H1 (cell line): ENCODE data around the gene PHF24. TPM values are rescaled to one million over a fixed set of nuclear protein-coding genes. Genes with fewer than 3 reads are reported as not detected.

Experiments
- CTCF ChIA-PET: fragments of 300-600 bp; sonication (Branson Sonifier 250); formaldehyde crosslinking; loops from one replicate; lab custom pipeline; 2021; ENCODE audit not compliant: partially characterized antibody; lab: Charles Lee
- POLR2A ChIA-PET: fragments of 300-600 bp; sonication (Branson Sonifier 250); formaldehyde crosslinking; loops from one replicate; lab custom pipeline; 2021; ENCODE audit warnings: inconsistent platforms; ENCODE audit not compliant: partially characterized antibody; lab: Charles Lee
- DNase-seq, 2 experiments: peaks; one replicate each; pipeline versions ENCODE4 v3.0.0 to v3.0.0-alpha.2; 2010 to 2022; ENCODE audit warnings: low spot score in 2 of 2, low read depth in 1 of 2, mixed read lengths in 1 of 2
- FAIRE-seq: peaks from 2 replicates; lab custom pipeline; 2011; peaks lifted over from hg19 to GRCh38; lab: Jason Lieb, UNC
- H2AFZ ChIP-seq: 2 replicates; pipeline ENCODE4 v1.8.1; 2012; ENCODE audit warnings: low read length, inconsistent platforms
- H2AK5ac ChIP-seq: 2 replicates; pipeline ENCODE4 v1.6.1; 2013; ENCODE audit warnings: low read depth, low read length
- H2BK120ac ChIP-seq: replicated peaks from 2 replicates; pipeline ENCODE3; 2013; ENCODE audit warnings: low read depth, low read length, inconsistent platforms
- H2BK12ac ChIP-seq: 2 replicates; pipeline ENCODE4 v1.6.1; 2013; ENCODE audit warnings: low read depth, low read length
- H2BK15ac ChIP-seq: 2 replicates; pipeline ENCODE4 v1.6.1; 2013; ENCODE audit warnings: low read length
- H2BK20ac ChIP-seq: 2 replicates; pipeline ENCODE4 v1.6.1; 2013; ENCODE audit warnings: low read length
- H2BK5ac ChIP-seq: 2 replicates; pipeline ENCODE4 v1.6.1; 2013; ENCODE audit warnings: low read depth, low read length
- H3K14ac ChIP-seq: 2 replicates; pipeline ENCODE4 v1.6.1; 2013; ENCODE audit warnings: inconsistent platforms; ENCODE audit not compliant: insufficient read length
- H3K18ac ChIP-seq: 2 replicates; pipeline ENCODE4 v1.6.1; 2013; ENCODE audit warnings: low read length; ENCODE audit errors: extremely low read depth
- H3K23ac ChIP-seq: 2 replicates; pipeline ENCODE4 v1.6.1; 2013; ENCODE audit warnings: inconsistent platforms; ENCODE audit not compliant: insufficient read length
- H3K23me2 ChIP-seq: 2 replicates; pipeline ENCODE4 v1.6.1; 2013; ENCODE audit warnings: low read depth, low read length
- H3K27ac ChIP-seq: 2 replicates; pipeline ENCODE4 v1.6.1; 2011; ENCODE audit warnings: low read depth, low read length, inconsistent platforms
- H3K27me3 ChIP-seq, 4 experiments: replicated peaks in 1 of 4; 1 replicate in 1 of 4; 2 replicates in 3 of 4; pipeline versions ENCODE4 v1.6.1 to v1.8.1; 2011 to 2013; ENCODE audit warnings: low read length in 3 of 4, mild to moderate bottlenecking in 3 of 4, inconsistent platforms in 2 of 4, mixed read lengths in 2 of 4, moderate library complexity in 1 of 4; ENCODE audit not compliant: control insufficient read depth in 3 of 4, insufficient read depth in 3 of 4; ENCODE audit errors: extremely low read depth in 1 of 4
- H3K36me3 ChIP-seq, 4 experiments: 2 replicates each; pipeline versions ENCODE4 v1.6.1 to v1.8.1; 2011 to 2013; ENCODE audit warnings: mild to moderate bottlenecking in 4 of 4, low read length in 3 of 4, moderate library complexity in 2 of 4, control low read depth in 1 of 4, inconsistent platforms in 1 of 4; ENCODE audit not compliant: insufficient read depth in 4 of 4, control insufficient read depth in 2 of 4
- H3K4ac ChIP-seq: replicated peaks from 2 replicates; pipeline ENCODE3; 2013; ENCODE audit warnings: low read length, low read depth, mixed read lengths, inconsistent platforms; ENCODE audit not compliant: insufficient read length
- H3K4me1 ChIP-seq, 4 experiments: replicated peaks in 1 of 4; 1 replicate in 1 of 4; 2 replicates in 3 of 4; pipeline versions ENCODE4 v1.6.1 to v1.8.1; 2011 to 2013; ENCODE audit warnings: low read length in 3 of 4, inconsistent platforms in 2 of 4, mixed read lengths in 1 of 4; ENCODE audit not compliant: insufficient read depth in 4 of 4, control insufficient read depth in 3 of 4
- H3K4me2 ChIP-seq, 2 experiments: 2 replicates each; pipeline versions ENCODE4 v1.6.1 to v1.8.1; 2011 to 2013; ENCODE audit warnings: low read depth in 2 of 2, low read length in 2 of 2, control low read depth in 1 of 2, inconsistent platforms in 1 of 2, mild to moderate bottlenecking in 1 of 2; ENCODE audit not compliant: insufficient read depth in 1 of 2
- H3K4me3 ChIP-seq, 4 experiments: fragments of 200-600, 300-600 bp in 1 of 4; sonication (generic), shearing (Covaris generic), sonication (Bioruptor Twin) in 1 of 4; 2 replicates each; pipeline versions ENCODE4 v1.5.1 to v1.8.1; 2011 to 2016; ENCODE audit warnings: low read length in 4 of 4, low read depth in 3 of 4, control low read depth in 2 of 4, inconsistent platforms in 2 of 4, mild to moderate bottlenecking in 2 of 4, mixed read lengths in 1 of 4, moderate library complexity in 1 of 4; ENCODE audit not compliant: insufficient read depth in 2 of 4; ENCODE audit errors: extremely low read depth in 1 of 4
- H3K56ac ChIP-seq: replicated peaks from 2 replicates; pipeline ENCODE3; 2013; ENCODE audit warnings: low read depth, mild to moderate bottlenecking, mixed read lengths, low read length, inconsistent platforms; ENCODE audit not compliant: insufficient read length
- H3K79me1 ChIP-seq: 2 replicates; pipeline ENCODE4 v1.6.1; 2013; ENCODE audit warnings: low read depth, low read length, control low read depth
- H3K79me2 ChIP-seq, 2 experiments: 2 replicates each; pipeline versions ENCODE4 v1.6.1 to v1.8.1; 2012 to 2013; ENCODE audit warnings: low read length in 2 of 2, mild to moderate bottlenecking in 2 of 2, inconsistent platforms in 1 of 2; ENCODE audit not compliant: insufficient read depth in 2 of 2, control insufficient read depth in 1 of 2
- H3K9ac ChIP-seq, 4 experiments: replicated peaks in 1 of 4; 1 replicate in 1 of 4; 2 replicates in 3 of 4; pipeline versions ENCODE4 v1.6.1 to v1.8.1; 2011 to 2013; ENCODE audit warnings: low read depth in 3 of 4, low read length in 3 of 4, control low read depth in 2 of 4, mild to moderate bottlenecking in 2 of 4, moderate library complexity in 2 of 4, inconsistent platforms in 1 of 4; ENCODE audit errors: extremely low read depth in 1 of 4
- H3K9me3 ChIP-seq, 2 experiments: 2 replicates each; pipeline versions ENCODE4 v1.6.1 to v1.8.1; 2012 to 2013; ENCODE audit warnings: mild to moderate bottlenecking in 2 of 2, moderate library complexity in 2 of 2, control low read depth in 1 of 2, inconsistent platforms in 1 of 2, low read depth in 1 of 2, low read length in 1 of 2, mixed read lengths in 1 of 2; ENCODE audit not compliant: insufficient read depth in 2 of 2
- H4K20me1 ChIP-seq, 2 experiments: replicated peaks in 1 of 2; 2 replicates each; pipeline versions ENCODE3 to v1.8.1; 2011 to 2013; ENCODE audit warnings: inconsistent platforms in 2 of 2, low read length in 2 of 2, mild to moderate bottlenecking in 1 of 2; ENCODE audit not compliant: insufficient read depth in 2 of 2, control insufficient read depth in 1 of 2
- H4K5ac ChIP-seq: 2 replicates; pipeline ENCODE4 v1.6.1; 2013; ENCODE audit warnings: low read length, low read depth, mixed read lengths, inconsistent platforms; ENCODE audit not compliant: insufficient read length
- H4K8ac ChIP-seq: 2 replicates; pipeline ENCODE4 v1.8.0; 2013; ENCODE audit warnings: mild to moderate bottlenecking, moderate library complexity, low read length, inconsistent platforms; ENCODE audit not compliant: insufficient read depth; ENCODE audit errors: extremely low read depth
- H4K91ac ChIP-seq: replicated peaks from 2 replicates; pipeline ENCODE3; 2013; ENCODE audit warnings: low read length, mixed read lengths, inconsistent platforms; ENCODE audit not compliant: insufficient read length
- BRCA1 ChIP-seq: IDR thresholded peaks from 2 replicates; pipeline ENCODE4 v1.6.1; 2012; ENCODE audit warnings: low read depth, low read length, improper control_type of control experiment
- CHD1 ChIP-seq: IDR thresholded peaks from 2 replicates; pipeline ENCODE4 v1.6.1; 2012; ENCODE audit warnings: low read depth, low read length, improper control_type of control experiment
- E2F6 ChIP-seq: IDR thresholded peaks from 2 replicates; pipeline ENCODE4 v1.6.1; 2012; ENCODE audit warnings: inconsistent platforms
- EP300 ChIP-seq, 2 experiments: IDR thresholded peaks; 1 replicate in 1 of 2; 2 replicates in 1 of 2; pipeline ENCODE4 v1.6.1; 2011 to 2012; ENCODE audit warnings: low read depth in 2 of 2, low read length in 2 of 2, mild to moderate bottlenecking in 2 of 2, borderline replicate concordance in 1 of 2, inconsistent platforms in 1 of 2, moderate library complexity in 1 of 2
- EZH2 ChIP-seq: fragments of 200-600 bp; sonication (generic); IDR thresholded peaks from 2 replicates; pipeline ENCODE4 v1.7.1; 2012; ENCODE audit warnings: low read depth, mild to moderate bottlenecking, moderate library complexity, low read length, inconsistent platforms; ENCODE audit not compliant: severe bottlenecking
- PHF8 ChIP-seq: fragments of 200-600 bp; sonication (generic); conservative IDR thresholded peaks from 2 replicates; pipeline ENCODE4 v1.7.1; 2012; ENCODE audit warnings: low read depth, mild to moderate bottlenecking, inconsistent platforms, low read length, moderate library complexity
- RFX5 ChIP-seq: IDR thresholded peaks from 2 replicates; pipeline ENCODE4 v1.6.1; 2011; ENCODE audit warnings: low read depth, low read length, improper control_type of control experiment, borderline replicate concordance
- TAF1 ChIP-seq: IDR thresholded peaks from 2 replicates; pipeline ENCODE4 v1.6.1; 2011; ENCODE audit warnings: mild to moderate bottlenecking, low read depth, low read length
- TAF7 ChIP-seq: optimal IDR thresholded peaks from 2 replicates; pipeline ENCODE3; 2011; ENCODE audit warnings: low read depth, mild to moderate bottlenecking, inconsistent platforms, low read length, moderate library complexity, borderline replicate concordance
- WGBS, 2 experiments: shearing (Covaris generic) in 1 of 2; methylation state at CpG; one replicate each; pipeline versions ENCODE4 v1.1.6 to v1.1.7; 2013 to 2015; ENCODE audit warnings: low lambda C conversion rate in 2 of 2, mixed read lengths in 2 of 2, inconsistent platforms in 1 of 2, low coverage in 1 of 2, missing lambda C conversion rate in 1 of 2; ENCODE audit not compliant: insufficient replicate concordance in 2 of 2, insufficient coverage in 1 of 2, insufficient read length in 1 of 2; ENCODE audit errors: extremely low coverage in 1 of 2, missing lambda C conversion rate in 1 of 2; 5-methylcytosine and 5-hydroxymethylcytosine counted together
- polyA plus RNA-seq, 7 experiments: library from polyadenylated mRNA; depleted of rRNA in 3 of 7; stranded (reverse) in 5 of 7; unstranded in 2 of 7; fragments of >200 nt in 5 of 7; fragments of 200-250 nt in 2 of 7; gene quantifications; 1 replicate in 5 of 7; 2 replicates in 1 of 7; 4 replicates in 1 of 7; pipeline versions ENCODE4 v1.2.1 to v1.2.3, GENCODE V29; 2011 to 2013; ENCODE audit warnings: missing spikeins in 2 of 7, mixed read lengths in 2 of 7
- total RNA-seq: library from RNA; stranded (reverse); fragmentation: NEBNext Ultra II Directional; extraction: Animal tissue kit (Norgen Biotek cat#: 25700); gene quantifications from 2 replicates; pipeline ENCODE4 v1.2.1, GENCODE V29; 2021

Gene PHF24
- total and polyA plus RNA-seq, 2 of the 8 experiments (the other 6 are each of a cell fraction or from before 2014, with no cell fraction given) = 0.29 to 0.35 TPM

GRCh38 chr9:34961574-34962490 is 3.7 kb downstream of the PHF24 start:
- H3K9ac ChIP-seq = no peak overlapping the region
- WGBS, 2 experiments = 70% methylated on average over 5 of the region's 5 CpGs; no CpG with 5 or more reads in 1 of the 2 experiments
- no peaks in the 10 kb centered on the region for H3K79me2 ChIP-seq
- FAIRE-seq (no peak), DNase-seq (no peak)
- no peak overlapping the region for H3K23ac ChIP-seq
- no peak overlapping the region for H2AK5ac ChIP-seq
- H2BK15ac ChIP-seq = no peak overlapping the region
- no peak overlapping the region for H3K18ac ChIP-seq
- H2BK20ac ChIP-seq = no peak overlapping the region
- H2BK12ac ChIP-seq = no peak overlapping the region
- H3K23me2 ChIP-seq = no peaks in the 10 kb centered on the region; the same call in 1 of the 2 replicates
- no peak overlapping the region for H2AFZ ChIP-seq
- H4K5ac ChIP-seq = no peak overlapping the region
- no peak overlapping the region for H4K91ac ChIP-seq
- ChIA-PET CTCF (interaction anchor here (0.6 to 6.8 kb wide), 9 partner anchors 11 to 260 kb away, joined by 3 to 43 read pairs (median 6); no protein-coding TSS in a partner anchor), POLR2A (interaction anchor here (0.9 to 1.3 kb wide), 2 partner anchors 22 to 33 kb away, joined by 3 to 5 read pairs; no protein-coding TSS in a partner anchor)
- no peak overlapping the region for H2BK5ac ChIP-seq
- H3K27me3 ChIP-seq = peaks cover 1 to 22% (median 9%) of the 10 kb centered on the region in 4 experiments; a peak in 6 of 7 replicates
- no peak overlapping the region for H3K27ac ChIP-seq
- H4K20me1 ChIP-seq = no peaks in the 10 kb centered on the region
- no peak overlapping the region for H3K4me2 ChIP-seq
- peaks cover 0 to 4% (median 3%) of the 10 kb centered on the region in 4 experiments for H3K4me1 ChIP-seq
- no peak overlapping the region for H2BK120ac ChIP-seq
- H3K4ac ChIP-seq = no peak overlapping the region
- no peak overlapping the region for H3K4me3 ChIP-seq
- H3K79me1 ChIP-seq = no peaks in the 10 kb centered on the region
- H3K56ac ChIP-seq = no peak overlapping the region
- no peaks in the 10 kb centered on the region for H3K9me3 ChIP-seq
- no peaks in the 10 kb centered on the region for H3K36me3 ChIP-seq
- H4K8ac ChIP-seq = no peak overlapping the region
- no peak overlapping the region for H3K14ac ChIP-seq
- no peak for TF ChIP-seq BRCA1
- no peak for TF ChIP-seq EZH2
- no peak for TF ChIP-seq CHD1
- no peak for TF ChIP-seq EP300 (IDR thresholded peaks at IDR 0.05; ENCODE audit: borderline replicate concordance in 1 of 2, low read depth in 2 of 2, low read length in 2 of 2)
- no peak for TF ChIP-seq E2F6
- TF ChIP-seq PHF8 = no peak
- no peak for TF ChIP-seq RFX5
- TF ChIP-seq TAF1 = no peak
- no peak for TF ChIP-seq TAF7
